PC-3 (cell line): Measurements from ENCODE around the gene ZNRF1. TPM values are rescaled to one million over a fixed set of nuclear protein-coding genes. Genes with fewer than 3 reads are reported as not detected.

Experiments used
- ATAC-seq: fragments of 200-7000 bp; cut with Tn5 transposase; 2 replicates; pipeline ENCODE4 v1.9.1; 2020; ENCODE audit warnings: mild to moderate bottlenecking, moderate library complexity
- BruUV-seq: library from RNA; stranded (reverse); fragments of 400-500 nt; replicated peaks from 2 replicates; lab custom pipeline; 2021; lab: Mats Ljungman, UMichigan
- CTCF ChIA-PET: fragments of 300-600 bp; sonication (Branson Sonifier 250); formaldehyde crosslinking; loops from one replicate; lab custom pipeline; 2022; ENCODE audit warnings: antibody characterized with exemption; lab: Charles Lee
- POLR2A ChIA-PET: fragments of 300-600 bp; sonication (Branson Sonifier 250); formaldehyde crosslinking; loops from one replicate; lab custom pipeline; 2022; ENCODE audit warnings: antibody characterized with exemption; ENCODE audit not compliant: unreplicated experiment; lab: Charles Lee
- DNase-seq: peaks from one replicate; pipeline ENCODE4 v3.0.0-alpha.2; 2015
- H2AFZ ChIP-seq: fragments of 300-600 bp; sonication (generic); 2 replicates; pipeline ENCODE4 v1.6.0; 2016; ENCODE audit warnings: antibody characterized with exemption, low read length
- H3F3A ChIP-seq: fragments of 300-600 bp; sonication (generic); one replicate; pipeline ENCODE4 v1.6.0; 2017; ENCODE audit warnings: antibody characterized with exemption, low read length, control low read depth, mild to moderate bottlenecking; ENCODE audit not compliant: unreplicated experiment
- H3K27ac ChIP-seq: fragments of 300-600 bp; sonication (generic); 2 replicates; pipeline ENCODE4 v1.5.1; 2016; ENCODE audit warnings: mild to moderate bottlenecking, low read length
- H3K27me3 ChIP-seq: fragments of 300-600 bp; sonication (generic); 2 replicates; pipeline ENCODE4 v1.6.1; 2016; ENCODE audit warnings: low read length, mixed read lengths
- H3K36me3 ChIP-seq: fragments of 300-600 bp; sonication (generic); 2 replicates; pipeline ENCODE4 v1.6.1; 2016; ENCODE audit warnings: low read depth, mixed run types, low read length, mixed read lengths
- H3K4me1 ChIP-seq: fragments of 300-600 bp; sonication (generic); 2 replicates; pipeline ENCODE4 v1.5.1; 2016; ENCODE audit warnings: low read length; ENCODE audit not compliant: insufficient read depth
- H3K4me2 ChIP-seq: fragments of 300-600 bp; sonication (generic); 2 replicates; pipeline ENCODE4 v1.6.0; 2016; ENCODE audit warnings: low read length
- H3K4me3 ChIP-seq: fragments of 300-600 bp; sonication (generic); 2 replicates; pipeline ENCODE4 v1.5.1; 2016; ENCODE audit warnings: mild to moderate bottlenecking, low read length, mixed read lengths
- H3K79me2 ChIP-seq: fragments of 300-600 bp; sonication (generic); 2 replicates; pipeline ENCODE4 v1.6.1; 2017; ENCODE audit warnings: low read length, mixed read lengths
- H3K9ac ChIP-seq: fragments of 300-600 bp; sonication (generic); 2 replicates; pipeline ENCODE4 v1.6.0; 2016; ENCODE audit warnings: mild to moderate bottlenecking, low read length
- H3K9me2 ChIP-seq: fragments of 300-600 bp; sonication (generic); replicated peaks from 2 replicates; pipeline ENCODE4 v1.6.1; 2016; ENCODE audit warnings: mixed run types, low read length, mixed read lengths
- H3K9me3 ChIP-seq: fragments of 300-600 bp; sonication (generic); 2 replicates; pipeline ENCODE4 v1.6.1; 2016; ENCODE audit warnings: low read length, mixed read lengths
- H4K20me1 ChIP-seq: fragments of 300-600 bp; sonication (generic); 2 replicates; pipeline ENCODE4 v1.6.1; 2016; ENCODE audit warnings: low read length, mixed read lengths
- EZH2 ChIP-seq: fragments of 300-600 bp; sonication (generic); IDR thresholded peaks from one replicate; pipeline ENCODE4 v1.6.1; 2017; ENCODE audit warnings: antibody characterized with exemption, mild to moderate bottlenecking, low read length; ENCODE audit not compliant: unreplicated experiment
- EZH2phosphoT487 ChIP-seq: fragments of 300-600 bp; sonication (generic); IDR thresholded peaks from 2 replicates; pipeline ENCODE4 v1.6.1; 2018; ENCODE audit warnings: mild to moderate bottlenecking, antibody characterized with exemption, low read length, borderline replicate concordance
- intact Hi-C: fragments of 100-400 bp; cut with micrococcal nuclease; formaldehyde crosslinking; loops from 2 replicates; pipeline ENCODE4 v1.9.0; 2023
- total RNA-seq: library from RNA; depleted of rRNA; stranded (reverse); fragments of >200 nt; gene quantifications from 2 replicates; pipeline ENCODE4 v1.2.3, GENCODE V29; 2014
- TF ChIP-seq, protein P1 (sequence below): fragments of 300-600 bp; sonication (generic); conservative IDR thresholded peaks from 2 replicates; pipeline ENCODE4 v1.5.1; 2017; ENCODE audit warnings: antibody characterized with exemption, low read depth, mild to moderate bottlenecking, low read length

The ZNRF1 gene
- total RNA-seq, 1 experiment from 2014 or later, result 60.4 TPM

DNA sequence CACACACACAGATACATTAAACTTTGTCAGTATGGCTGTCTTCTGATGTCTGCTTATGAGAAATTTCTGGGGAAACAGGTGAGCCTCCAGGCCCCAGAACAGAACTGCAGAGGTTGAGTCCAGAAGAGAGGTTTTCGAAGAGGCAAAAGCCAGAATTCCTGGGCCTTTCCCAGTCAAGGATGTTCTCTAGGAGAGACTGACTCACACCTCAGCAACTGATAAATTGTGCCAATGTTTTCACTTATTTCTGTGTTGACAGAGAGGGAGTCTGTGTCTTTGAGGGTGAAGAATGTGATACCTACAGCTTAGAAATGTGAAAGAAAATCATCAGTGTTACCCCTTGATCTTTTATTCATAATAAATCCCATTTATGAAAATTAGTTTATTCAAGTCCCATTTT is 87.5 kb downstream of the ZNRF1 start:
- ChIA-PET CTCF (no interaction called here), POLR2A (no interaction called here)
- DNase-seq, result no peak
- H3K9me2 ChIP-seq, result no peaks in the 10 kb centered on the region
- H3K27me3 ChIP-seq, result no peaks in the 10 kb centered on the region
- H3F3A ChIP-seq, result no peaks in the 10 kb centered on the region
- TF ChIP-seq EZH2phosphoT487 (no peak), EZH2 (no peak)
- TF ChIP-seq, protein P1, sequence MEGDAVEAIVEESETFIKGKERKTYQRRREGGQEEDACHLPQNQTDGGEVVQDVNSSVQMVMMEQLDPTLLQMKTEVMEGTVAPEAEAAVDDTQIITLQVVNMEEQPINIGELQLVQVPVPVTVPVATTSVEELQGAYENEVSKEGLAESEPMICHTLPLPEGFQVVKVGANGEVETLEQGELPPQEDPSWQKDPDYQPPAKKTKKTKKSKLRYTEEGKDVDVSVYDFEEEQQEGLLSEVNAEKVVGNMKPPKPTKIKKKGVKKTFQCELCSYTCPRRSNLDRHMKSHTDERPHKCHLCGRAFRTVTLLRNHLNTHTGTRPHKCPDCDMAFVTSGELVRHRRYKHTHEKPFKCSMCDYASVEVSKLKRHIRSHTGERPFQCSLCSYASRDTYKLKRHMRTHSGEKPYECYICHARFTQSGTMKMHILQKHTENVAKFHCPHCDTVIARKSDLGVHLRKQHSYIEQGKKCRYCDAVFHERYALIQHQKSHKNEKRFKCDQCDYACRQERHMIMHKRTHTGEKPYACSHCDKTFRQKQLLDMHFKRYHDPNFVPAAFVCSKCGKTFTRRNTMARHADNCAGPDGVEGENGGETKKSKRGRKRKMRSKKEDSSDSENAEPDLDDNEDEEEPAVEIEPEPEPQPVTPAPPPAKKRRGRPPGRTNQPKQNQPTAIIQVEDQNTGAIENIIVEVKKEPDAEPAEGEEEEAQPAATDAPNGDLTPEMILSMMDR, result no peak
- H3K9ac ChIP-seq, result no peak overlapping the region
- no peak overlapping the region for H3K27ac ChIP-seq
- ATAC-seq, result peak; percentile 33; the same call in 1 of the 2 replicates
- no TSS peak for BruUV-seq
- no peak overlapping the region for H3K4me2 ChIP-seq
- H3K36me3 ChIP-seq, result no peaks in the 10 kb centered on the region
- no peak overlapping the region for H2AFZ ChIP-seq
- H3K4me1 ChIP-seq, result peaks cover 12% of the 10 kb centered on the region; the same call in 1 of the 2 replicates
- no peaks in the 10 kb centered on the region for H4K20me1 ChIP-seq
- intact Hi-C loops, result no loop called here
- H3K9me3 ChIP-seq, result no peaks in the 10 kb centered on the region
- no peak overlapping the region for H3K4me3 ChIP-seq
- peaks cover 94% of the 10 kb centered on the region for H3K79me2 ChIP-seq

DNA sequence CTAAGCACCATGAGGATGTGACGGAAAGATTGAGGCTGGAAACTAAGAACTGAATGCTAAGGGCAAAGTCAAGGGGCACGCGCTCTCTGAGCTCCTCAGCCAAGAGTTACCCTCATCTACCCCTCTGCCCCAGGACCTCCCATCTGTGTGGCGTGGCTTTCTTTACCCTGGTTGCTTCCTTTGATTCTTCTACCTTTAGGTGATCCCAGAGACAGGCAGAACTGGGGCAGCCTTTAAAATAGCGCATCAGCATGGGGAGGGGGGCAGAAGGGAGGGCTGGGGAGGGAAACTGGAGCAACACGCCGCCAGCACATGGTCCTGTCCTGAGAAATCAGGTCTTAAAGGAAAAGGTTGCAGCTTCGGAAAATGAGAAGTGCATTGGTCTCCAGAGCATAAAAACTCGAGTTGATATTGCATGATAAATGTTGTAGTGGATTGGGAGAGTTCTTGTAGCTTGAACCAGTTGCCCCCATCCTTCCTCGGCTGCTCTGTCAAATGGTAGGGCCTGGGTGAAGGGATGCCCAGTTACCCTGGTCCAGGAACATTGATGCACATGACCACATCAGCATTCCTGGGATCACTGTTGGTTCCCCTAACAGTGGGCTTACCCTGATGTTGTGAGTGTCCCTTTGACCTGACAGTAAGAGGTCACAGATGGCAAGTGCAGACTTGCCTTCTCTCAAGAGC is 88.0 kb downstream of the ZNRF1 start:
- Histone ChIP-seq H3F3A (no peaks in the 10 kb centered on the region), H3K4me1 (peaks cover 12% of the 10 kb centered on the region; the same call in 1 of the 2 replicates), H3K27me3 (no peaks in the 10 kb centered on the region), H3K4me3 (no peak overlapping the region), H4K20me1 (no peaks in the 10 kb centered on the region), H2AFZ (no peak overlapping the region), H3K79me2 (peaks cover 92% of the 10 kb centered on the region), H3K36me3 (no peaks in the 10 kb centered on the region), H3K27ac (no peak overlapping the region), H3K9ac (no peak overlapping the region), H3K9me2 (no peaks in the 10 kb centered on the region), H3K9me3 (no peaks in the 10 kb centered on the region), H3K4me2 (no peak overlapping the region)
- ATAC-seq, result no peak
- POLR2A ChIA-PET, result no interaction called here
- TF ChIP-seq, protein P1, result no peak
- TF ChIP-seq EZH2 (no peak), EZH2phosphoT487 (no peak)
- BruUV-seq, result no TSS peak
- DNase-seq, result no peak
- intact Hi-C loops, result no loop called here
- CTCF ChIA-PET, result no interaction called here

DNA sequence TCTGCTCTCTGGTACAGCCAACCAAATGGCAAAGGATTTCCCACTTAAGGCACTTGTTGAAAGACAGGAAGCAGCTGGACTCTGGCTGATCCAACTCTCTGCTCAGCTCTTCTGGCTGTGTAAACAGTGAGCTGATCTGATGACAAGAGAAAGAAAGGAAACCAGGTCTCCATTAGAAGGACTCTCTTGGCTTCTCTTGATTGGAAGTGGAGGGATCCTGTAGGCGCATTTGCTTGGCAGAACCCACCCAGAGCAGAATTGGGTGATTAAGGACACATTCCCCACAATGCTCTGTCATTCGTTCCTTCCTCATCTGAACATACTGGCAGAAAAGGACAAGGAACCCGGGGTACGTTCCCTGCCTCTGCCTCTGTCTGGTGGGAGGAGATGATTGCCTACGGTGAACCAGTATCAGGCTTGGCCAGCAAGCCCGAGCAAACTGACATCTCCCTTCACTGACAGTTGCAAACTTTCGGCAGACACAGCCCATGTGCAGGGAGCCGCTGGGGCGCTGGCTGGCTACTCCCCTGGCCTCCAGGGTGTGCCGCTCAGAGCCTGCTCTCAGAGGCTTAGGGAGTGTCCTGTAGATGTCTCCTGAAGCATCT is 88.7 kb downstream of the ZNRF1 start:
- H3K9me2 ChIP-seq, result no peaks in the 10 kb centered on the region
- intact Hi-C loops, result no loop called here
- TF ChIP-seq EZH2 (no peak), EZH2phosphoT487 (no peak)
- TF ChIP-seq, protein P1, result no peak
- no peaks in the 10 kb centered on the region for H3K9me3 ChIP-seq
- no peak overlapping the region for H3K27ac ChIP-seq
- CTCF ChIA-PET, result no interaction called here
- H3K4me2 ChIP-seq, result no peak overlapping the region
- H3K36me3 ChIP-seq, result no peaks in the 10 kb centered on the region
- no peak overlapping the region for H3K4me3 ChIP-seq
- BruUV-seq, result no TSS peak
- no peaks in the 10 kb centered on the region for H3F3A ChIP-seq
- H2AFZ ChIP-seq, result no peak overlapping the region
- DNase-seq, result no peak
- no peaks in the 10 kb centered on the region for H4K20me1 ChIP-seq
- H3K27me3 ChIP-seq, result no peaks in the 10 kb centered on the region
- H3K79me2 ChIP-seq, result peaks cover 89% of the 10 kb centered on the region
- peak; percentile 28; the same call in 1 of the 2 replicates for ATAC-seq
- peaks cover 12% of the 10 kb centered on the region; the same call in 1 of the 2 replicates for H3K4me1 ChIP-seq
- H3K9ac ChIP-seq, result no peak overlapping the region
- POLR2A ChIA-PET, result no interaction called here
